ENCODE data around the gene CASD1.

The CASD1 gene

GRCh38 chr7:94513565-94513860 lies 3.9 kb downstream of the CASD1 start:
- no peak for DNase-seq

DNA sequence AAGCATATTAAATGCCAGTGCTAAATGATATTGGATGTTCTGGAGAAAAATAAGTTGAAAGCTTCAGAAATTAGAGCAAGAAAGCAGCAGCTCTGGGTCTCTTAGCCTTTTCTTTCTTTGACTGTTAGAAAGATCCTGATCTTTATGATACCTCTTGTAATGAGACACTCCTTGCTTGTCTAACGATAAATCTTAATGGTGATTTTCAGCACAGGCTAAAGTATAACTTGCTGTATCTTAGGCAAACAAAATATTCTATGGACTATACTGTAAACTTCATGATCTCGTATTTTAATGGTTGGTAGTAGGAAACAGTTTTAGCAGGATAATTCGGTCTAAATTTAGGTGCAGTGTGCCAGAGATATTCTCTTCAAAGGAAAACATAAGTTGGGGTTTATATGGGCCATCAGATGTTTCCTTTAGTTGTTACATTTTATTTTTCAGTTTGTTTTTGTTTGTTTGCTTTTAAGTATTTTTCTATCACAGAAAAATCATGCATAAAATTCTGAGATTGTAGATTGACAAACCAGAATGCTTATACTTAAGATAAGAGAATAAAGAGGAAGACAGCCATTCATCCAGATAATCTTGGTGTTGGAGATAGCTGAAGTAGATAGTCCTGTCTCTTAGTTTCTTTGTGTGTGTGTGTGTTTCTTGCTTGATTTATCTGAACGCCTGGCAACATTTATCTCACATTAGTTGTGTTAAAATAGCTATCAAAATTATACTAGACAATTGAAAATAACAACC lies 4.7 kb downstream of the CASD1 start:
- DNase-seq: no peak

GRCh38 chr7:94514917-94515316 lies 5.3 kb downstream of the CASD1 start:
- no peak for DNase-seq

- no peak for DNase-seq
These were observed 16.3 kb downstream of the CASD1 start for GRCh38 chr7:94525923-94526322.

GRCh38 chr7:94529516-94529915 lies 19.9 kb downstream of the CASD1 start:
- DNase-seq: no peak

DNA sequence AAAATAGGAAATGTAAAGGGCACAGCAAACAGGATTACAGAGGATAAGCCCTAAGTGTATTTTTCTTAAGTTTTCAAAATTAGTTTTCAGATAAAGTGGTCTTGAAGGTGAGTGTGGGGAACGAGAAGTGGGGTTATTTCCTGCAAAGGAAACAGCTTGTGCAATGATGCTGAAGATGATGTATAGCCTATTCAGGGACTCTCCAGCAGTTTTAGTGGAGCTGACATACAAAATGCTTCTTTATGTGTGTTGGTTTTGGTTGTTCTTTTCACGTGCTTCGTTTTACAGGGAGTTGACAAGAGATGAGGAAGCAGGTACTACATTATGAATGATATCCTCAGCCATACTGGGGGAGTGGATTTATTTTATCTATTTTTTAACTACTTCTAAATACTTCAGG lies 20.5 kb downstream of the CASD1 start:
- no peak for DNase-seq

GRCh38 chr7:94532676-94533075 lies 23.1 kb downstream of the CASD1 start:
- DNase-seq: no peak

- no peak for DNase-seq
These were observed 30.8 kb downstream of the CASD1 start for GRCh38 chr7:94540428-94540827.

GRCh38 chr7:94547126-94547525 lies 37.5 kb downstream of the CASD1 start:
- DNase-seq: no peak

DNA sequence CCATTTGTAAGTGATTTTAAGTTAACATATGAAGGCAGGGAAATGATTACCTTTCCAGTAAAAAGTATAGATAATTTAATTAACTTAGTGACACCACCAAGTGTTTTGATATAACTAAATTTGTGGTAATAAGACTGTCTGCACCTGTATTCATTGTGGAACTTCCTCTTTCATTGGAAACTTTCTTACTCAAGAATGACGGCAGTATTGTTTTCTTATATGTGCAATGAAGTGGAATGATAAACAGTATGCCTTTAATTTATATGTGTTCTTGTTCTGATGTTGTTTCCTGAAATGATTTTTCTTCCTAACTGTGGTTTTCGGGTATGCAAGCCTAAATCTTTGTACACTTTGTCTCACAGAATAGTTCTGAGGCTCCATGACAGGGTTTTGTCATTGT lies 46.4 kb downstream of the CASD1 start:
- DNase-seq: no peak

GRCh38 chr7:94557215-94557614 lies 47.6 kb downstream of the CASD1 start:
- DNase-seq: no peak

DNA sequence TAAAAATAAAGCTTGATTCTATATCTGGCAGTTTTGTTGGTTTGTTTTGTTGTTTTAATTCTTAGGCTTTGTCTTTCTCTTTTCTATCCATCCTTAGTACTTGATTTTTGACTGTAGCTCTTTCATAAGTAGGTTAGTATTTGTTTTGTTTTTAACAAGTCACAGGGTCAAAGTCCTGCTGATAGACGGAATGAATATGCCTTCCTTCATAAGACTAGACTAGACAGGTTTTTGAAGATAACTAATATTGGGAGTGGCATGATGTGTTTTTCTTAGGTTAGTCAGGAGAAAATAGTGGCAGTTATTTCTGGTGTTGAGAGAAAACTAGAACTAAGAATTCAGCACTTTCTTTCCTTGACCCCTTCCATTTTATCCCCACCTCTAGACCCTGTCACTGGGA lies 50.4 kb downstream of the CASD1 start:
- no peak for DNase-seq

DNA sequence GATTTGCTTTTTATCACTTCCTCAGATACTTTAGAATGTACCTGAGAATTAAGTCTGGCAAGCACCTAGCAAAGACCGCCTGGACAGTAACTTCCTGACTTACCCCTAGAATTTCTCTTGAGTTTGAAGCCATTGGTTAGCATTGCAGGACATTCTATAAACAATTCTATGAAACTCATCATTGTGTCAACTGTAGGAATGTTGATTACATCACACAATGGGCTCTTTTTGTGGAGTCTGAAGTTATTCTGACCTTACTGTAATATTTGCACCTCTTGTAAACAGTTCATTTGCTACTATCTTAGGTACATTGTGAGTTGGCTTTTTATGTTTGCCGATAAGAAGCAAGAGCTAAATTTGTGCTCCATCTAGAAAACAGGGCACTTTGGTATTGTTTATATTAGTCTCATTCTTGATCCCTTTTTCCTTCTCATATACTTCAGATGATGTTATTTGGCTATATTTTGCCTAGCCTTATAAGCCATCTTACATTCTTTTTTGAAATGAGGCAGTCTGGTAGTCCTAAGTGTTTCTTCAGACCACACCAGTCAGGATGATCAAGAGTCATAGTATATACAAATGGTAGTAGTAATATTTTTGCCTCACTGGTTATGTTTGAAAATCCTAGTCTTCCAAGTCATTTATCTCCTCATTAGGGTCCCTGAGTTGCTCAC lies 52.4 kb downstream of the CASD1 start:
- no peak for DNase-seq

- no peak for DNase-seq
These were observed 52.9 kb downstream of the CASD1 start for GRCh38 chr7:94562525-94562924.

DNA sequence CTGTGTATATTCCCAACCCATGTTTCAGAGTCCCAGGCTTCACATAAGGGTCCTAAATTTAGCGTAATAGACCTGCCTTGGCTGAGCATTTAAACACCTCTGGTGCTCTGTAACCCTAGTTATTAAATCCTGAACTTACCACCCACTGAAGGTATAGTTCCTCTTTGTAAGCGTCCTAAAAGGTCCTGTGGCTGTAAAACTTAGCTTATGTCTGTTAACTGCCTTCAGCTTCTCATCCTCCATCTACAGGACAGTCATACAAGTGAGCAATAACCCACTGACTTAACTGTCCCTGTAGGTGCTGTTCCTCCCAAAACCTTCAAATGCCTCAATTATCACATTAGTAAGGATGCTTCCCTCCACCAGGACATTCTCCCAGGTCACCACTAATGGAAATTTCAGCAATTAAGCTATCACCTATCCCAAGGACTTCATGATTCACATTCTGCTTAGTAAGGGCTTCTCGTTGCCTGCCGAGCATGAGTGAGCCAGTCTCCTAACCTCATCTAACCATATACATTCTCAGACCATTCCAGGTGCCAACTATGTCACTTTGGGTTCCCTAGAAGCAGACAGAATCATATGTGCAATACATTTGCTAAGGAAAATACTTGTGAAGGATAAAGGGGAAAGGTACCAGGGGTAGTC lies 55.8 kb downstream of the CASD1 start:
- no peak for DNase-seq

DNA sequence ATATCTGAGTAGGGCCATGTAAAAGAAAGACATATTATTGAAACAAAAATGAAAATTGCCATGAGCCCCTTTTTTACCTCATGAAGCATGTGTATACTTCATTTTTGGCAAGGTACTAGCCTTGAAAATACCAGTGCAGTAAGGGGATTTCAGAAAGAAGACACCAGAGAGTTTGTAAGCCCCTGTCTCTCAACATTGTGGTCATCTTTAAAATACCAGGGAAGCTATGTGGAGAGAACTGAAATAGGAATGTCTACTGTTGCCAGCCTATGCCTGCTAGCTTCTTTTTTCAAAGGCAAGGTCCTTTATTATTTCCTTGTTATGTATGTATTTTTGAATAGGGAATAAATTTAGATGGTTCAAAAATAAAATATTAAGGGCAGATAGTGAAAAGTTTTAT lies 57.8 kb downstream of the CASD1 start:
- DNase-seq: no peak

GRCh38 chr7:94571816-94572215 lies 62.2 kb downstream of the CASD1 start:
- no peak for DNase-seq

- no peak for DNase-seq
These were observed 66.0 kb downstream of the CASD1 start for GRCh38 chr7:94575646-94576045.

- no peak for DNase-seq
These were observed 66.7 kb downstream of the CASD1 start for GRCh38 chr7:94576316-94576715.

- DNase-seq: no peak
These were observed 67.7 kb downstream of the CASD1 start for GRCh38 chr7:94577357-94577756.

- DNase-seq: no peak
These were observed 69.0 kb downstream of the CASD1 start for GRCh38 chr7:94578614-94579013.

DNA sequence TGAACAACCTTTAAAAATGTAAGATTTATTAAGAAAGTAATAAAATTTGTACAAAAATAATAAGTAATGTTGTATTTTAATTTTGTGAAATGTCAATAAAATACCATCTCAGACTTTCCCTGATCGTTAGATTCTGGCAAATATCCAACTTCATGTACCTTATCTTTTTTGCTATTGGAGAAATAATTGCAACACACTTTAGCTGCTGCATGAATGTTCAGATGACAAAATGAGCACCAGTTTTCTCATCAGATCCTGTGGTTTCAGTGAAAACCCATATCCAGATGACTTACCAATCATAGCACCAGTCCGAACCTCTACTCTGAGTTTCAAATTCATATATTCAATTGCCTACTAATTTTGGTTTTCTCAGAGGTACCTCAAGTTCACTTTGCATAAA lies 69.9 kb downstream of the CASD1 start:
- DNase-seq: no peak

GRCh38 chr7:94580601-94581000 lies 71.0 kb downstream of the CASD1 start:
- DNase-seq: no peak

DNA sequence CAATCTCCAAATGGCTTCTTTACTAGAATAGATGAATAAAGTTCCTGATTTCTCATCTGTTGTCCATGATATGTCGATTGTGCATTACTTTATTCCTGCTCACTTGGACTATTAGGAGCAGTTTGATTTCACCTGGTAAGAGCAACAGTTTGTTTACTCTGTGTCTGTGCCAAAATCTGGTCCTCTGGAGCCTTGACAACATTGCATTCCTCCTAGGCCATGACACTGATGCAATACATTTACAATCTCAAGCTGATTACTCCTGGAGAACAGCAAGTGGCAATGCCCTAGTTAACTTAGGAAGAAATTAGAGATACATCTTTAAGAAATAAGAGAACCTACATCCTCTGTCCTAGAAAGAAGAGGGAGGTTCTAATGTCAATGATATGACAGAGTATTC lies 74.5 kb downstream of the CASD1 start:
- DNase-seq: no peak

- no peak for DNase-seq
These were observed 78.5 kb downstream of the CASD1 start for GRCh38 chr7:94588075-94588474.
